Measurements from ENCODE around the gene SSX2IP.

SSX2IP gene

GRCh38 chr1:84611796-84612195 is 78.5 kb downstream of the SSX2IP start:
- in situ Hi-C loops (cut with HindIII; ENCODE audit: low pct_ligation_motif_present, low sequenced_read_pairs) = loop anchor here (25.0 kb wide), 3 partner anchors 124 to 699 kb away; partner anchors contain the start of gene RPF1
- Histone ChIP-seq H3K36me3 (replicated peaks) (no peaks in the 10 kb centered on the region), H3K4me3 (ENCODE audit: low read depth, low read length) (no peak overlapping the region), H3K27me3 (replicated peaks) (no peaks in the 10 kb centered on the region), H3K27ac (peak overlapping the region; percentile 33)
- no peak for TF ChIP-seq CTCF (IDR thresholded peaks at IDR 0.05; ENCODE audit: low read depth, low read length, missing control alignments)
- peak; percentile 38 for DNase-seq

GRCh38 chr1:84611091-84611490 is 79.2 kb downstream of the SSX2IP start:
- Histone ChIP-seq H3K27me3 (replicated peaks) (no peaks in the 10 kb centered on the region), H3K4me3 (ENCODE audit: low read depth, low read length) (no peak overlapping the region), H3K36me3 (replicated peaks) (no peaks in the 10 kb centered on the region), H3K27ac (no peak overlapping the region)
- no peak for TF ChIP-seq CTCF (IDR thresholded peaks at IDR 0.05; ENCODE audit: low read depth, low read length, missing control alignments)
- DNase-seq = no peak
- in situ Hi-C loops (cut with HindIII; ENCODE audit: low pct_ligation_motif_present, low sequenced_read_pairs) = loop anchor here (25.0 kb wide), 3 partner anchors 124 to 699 kb away; partner anchors contain the start of gene RPF1

- in situ Hi-C loops (cut with HindIII; ENCODE audit: low pct_ligation_motif_present, low sequenced_read_pairs) = loop anchor here (25.0 kb wide), 3 partner anchors 120 to 695 kb away; partner anchors contain the start of gene RPF1
- H3K36me3 ChIP-seq (replicated peaks) = no peaks in the 10 kb centered on the region
- H3K27me3 ChIP-seq (replicated peaks) = no peaks in the 10 kb centered on the region
- no peak overlapping the region for H3K4me3 ChIP-seq (ENCODE audit: low read depth, low read length)
- no peak for TF ChIP-seq CTCF (IDR thresholded peaks at IDR 0.05; ENCODE audit: low read depth, low read length, missing control alignments)
- DNase-seq = no peak
- H3K27ac ChIP-seq = no peak overlapping the region
These were observed 83.3 kb downstream of the SSX2IP start for GRCh38 chr1:84606977-84607376.

- no peak overlapping the region for H3K27ac ChIP-seq
- in situ Hi-C loops (cut with HindIII; ENCODE audit: low pct_ligation_motif_present, low sequenced_read_pairs) = loop anchor here (25.0 kb wide), 3 partner anchors 118 to 693 kb away; partner anchors contain the start of gene RPF1
- no peaks in the 10 kb centered on the region for H3K27me3 ChIP-seq (replicated peaks)
- no peak overlapping the region for H3K4me3 ChIP-seq (ENCODE audit: low read depth, low read length)
- TF ChIP-seq CTCF (IDR thresholded peaks at IDR 0.05; ENCODE audit: low read depth, low read length, missing control alignments) = no peak
- no peaks in the 10 kb centered on the region for H3K36me3 ChIP-seq (replicated peaks)
- DNase-seq = no peak
These were observed 85.1 kb downstream of the SSX2IP start for GRCh38 chr1:84605157-84605556.

GRCh38 chr1:84603941-84604830 is 86.1 kb downstream of the SSX2IP start:
- peak; percentile 84 for DNase-seq
- no peaks in the 10 kb centered on the region for H3K27me3 ChIP-seq (replicated peaks)
- H3K36me3 ChIP-seq (replicated peaks) = no peaks in the 10 kb centered on the region
- H3K27ac ChIP-seq = peak overlapping the region; percentile 81
- peak; percentile 65 for TF ChIP-seq CTCF (IDR thresholded peaks at IDR 0.05; ENCODE audit: low read depth, low read length, missing control alignments)
- in situ Hi-C loops (cut with HindIII; ENCODE audit: low pct_ligation_motif_present, low sequenced_read_pairs) = loop anchor here (25.0 kb wide), 3 partner anchors 117 to 692 kb away; partner anchors contain the start of gene RPF1
- peak overlapping the region; percentile 3 for H3K4me3 ChIP-seq (ENCODE audit: low read depth, low read length)

Measured in brain microvascular endothelial cell (primary cell).